Measurements from ENCODE around the gene DROSHA. TPM values are rescaled to one million over a fixed set of nuclear protein-coding genes. Genes with fewer than 3 reads are reported as not detected.

DROSHA gene
- total RNA-seq, 1 donor from 2014 or later = 51.7 TPM

GRCh38 chr5:31469466-31469865 is 62.4 kb downstream of the DROSHA start:
- Histone ChIP-seq H3K9me3 (no peaks in the 10 kb centered on the region), H3K27me3 (ENCODE audit: low read depth) (no peaks in the 10 kb centered on the region), H3K36me3 (peaks cover 49% of the 10 kb centered on the region), H3K4me1 (no peaks in the 10 kb centered on the region), H3K4me3 (no peak overlapping the region), H3K27ac (no peak overlapping the region)
- DNase-seq (no peak), ATAC-seq (no peak)
- no peak for TF ChIP-seq CTCF (IDR thresholded peaks at IDR 0.05)
- intact Hi-C loops (cut with DNase I) = no loop called here

DNA sequence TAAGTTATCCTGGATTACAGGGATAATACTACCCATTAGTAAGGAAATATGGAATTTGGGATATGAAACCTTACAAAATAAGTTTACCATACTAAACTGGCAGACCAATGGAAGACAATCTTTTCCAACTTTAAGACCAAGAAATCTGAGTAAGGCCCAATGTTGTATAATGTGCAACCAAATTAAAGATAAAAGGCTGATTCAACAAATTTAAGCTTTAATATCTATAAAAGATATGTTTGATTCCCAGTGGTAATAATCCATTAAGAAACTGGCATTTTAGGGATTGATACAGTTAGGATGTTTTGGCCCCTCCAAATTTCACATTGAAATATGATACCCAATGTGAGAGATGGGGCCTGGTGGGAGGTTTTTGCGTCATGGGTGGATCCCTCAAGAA is 66.6 kb downstream of the DROSHA start:
- Histone ChIP-seq H3K9me3 (no peaks in the 10 kb centered on the region), H3K36me3 (peaks cover 61% of the 10 kb centered on the region), H3K4me1 (no peaks in the 10 kb centered on the region), H3K27me3 (ENCODE audit: low read depth) (no peaks in the 10 kb centered on the region), H3K27ac (no peak overlapping the region), H3K4me3 (no peak overlapping the region)
- intact Hi-C loops (cut with DNase I) = no loop called here
- no peak for DNase-seq
- ATAC-seq = no peak
- TF ChIP-seq CTCF (IDR thresholded peaks at IDR 0.05) = no peak

- no peak for DNase-seq
- Histone ChIP-seq H3K36me3 (peaks cover 73% of the 10 kb centered on the region), H3K4me1 (no peaks in the 10 kb centered on the region), H3K9me3 (no peaks in the 10 kb centered on the region), H3K27me3 (ENCODE audit: low read depth) (no peaks in the 10 kb centered on the region), H3K27ac (no peak overlapping the region), H3K4me3 (no peak overlapping the region)
- TF ChIP-seq CTCF (IDR thresholded peaks at IDR 0.05) = no peak
- intact Hi-C loops (cut with DNase I) = no loop called here
- no peak for ATAC-seq
These were observed 67.8 kb downstream of the DROSHA start for GRCh38 chr5:31464081-31464480.

DNA sequence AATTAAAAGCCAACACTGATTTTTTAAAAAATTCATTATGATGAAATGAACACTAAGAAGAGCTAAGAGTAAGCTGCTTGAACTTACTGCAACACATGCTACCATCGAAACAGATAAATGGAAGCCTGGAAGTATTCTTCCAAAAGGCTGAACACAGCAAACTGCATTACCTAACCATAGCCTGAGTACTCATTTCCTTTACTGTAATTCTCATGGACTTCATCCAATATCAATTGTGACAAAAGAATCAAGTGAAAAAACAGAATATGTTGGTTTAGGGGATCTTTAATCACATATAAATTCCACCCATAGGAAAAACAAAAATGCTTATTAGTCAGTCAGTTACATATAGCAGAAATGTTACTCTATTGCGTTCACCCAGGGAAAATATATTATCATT is 68.5 kb downstream of the DROSHA start:
- Histone ChIP-seq H3K27me3 (ENCODE audit: low read depth) (no peaks in the 10 kb centered on the region), H3K9me3 (no peaks in the 10 kb centered on the region), H3K27ac (no peak overlapping the region), H3K4me1 (no peaks in the 10 kb centered on the region), H3K4me3 (no peak overlapping the region), H3K36me3 (peaks cover 75% of the 10 kb centered on the region)
- intact Hi-C loops (cut with DNase I) = no loop called here
- ATAC-seq (no peak), DNase-seq (no peak)
- TF ChIP-seq CTCF (IDR thresholded peaks at IDR 0.05) = no peak

DNA sequence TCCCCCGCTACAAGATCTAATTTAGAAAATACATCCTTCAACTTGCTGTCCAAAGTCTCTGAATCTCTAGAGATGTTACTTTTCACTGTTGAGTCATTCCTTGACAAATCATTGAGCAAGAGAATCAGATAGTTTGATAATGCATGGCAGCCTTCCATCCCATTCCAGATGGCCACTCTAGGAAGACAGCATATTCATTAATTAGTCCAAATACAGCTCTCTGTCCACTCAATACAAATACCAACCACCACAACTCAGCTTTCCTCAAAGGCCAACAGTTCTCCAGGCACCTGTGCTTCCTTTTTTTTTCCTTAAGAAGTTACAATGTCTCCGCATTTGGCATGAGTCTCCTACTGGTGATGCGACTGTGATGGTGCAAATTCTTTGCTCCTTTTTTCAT is 72.3 kb downstream of the DROSHA start:
- Histone ChIP-seq H3K4me1 (no peaks in the 10 kb centered on the region), H3K36me3 (peaks cover 51% of the 10 kb centered on the region), H3K27ac (no peak overlapping the region), H3K9me3 (peaks cover 13% of the 10 kb centered on the region), H3K27me3 (ENCODE audit: low read depth) (no peaks in the 10 kb centered on the region), H3K4me3 (no peak overlapping the region)
- DNase-seq = no peak
- intact Hi-C loops (cut with DNase I) = no loop called here
- no peak for TF ChIP-seq CTCF (IDR thresholded peaks at IDR 0.05)
- ATAC-seq = no peak

DNA sequence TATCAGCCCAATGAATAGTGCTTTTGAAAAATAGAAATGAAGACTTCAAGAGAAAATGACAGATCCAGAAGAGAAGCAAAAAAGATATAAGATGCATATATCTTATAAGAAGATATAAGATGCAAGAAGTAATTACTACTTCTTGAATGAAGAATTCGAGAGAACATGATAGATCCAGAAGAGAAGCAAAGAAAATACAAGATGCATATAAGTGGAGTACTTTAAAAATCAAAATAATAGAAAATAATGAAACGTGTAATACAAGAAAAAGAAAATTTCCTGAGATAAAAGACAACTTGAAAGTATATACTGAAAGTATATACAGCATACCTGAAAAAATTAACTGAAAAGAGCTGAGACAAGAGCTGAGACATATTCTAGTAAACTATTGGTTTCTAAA is 76.7 kb downstream of the DROSHA start:
- peaks cover 38% of the 10 kb centered on the region for H3K36me3 ChIP-seq
- ATAC-seq = no peak

More for the DNA sequence above, 76.7 kb downstream of the DROSHA start:
- intact Hi-C loops (cut with DNase I) = no loop called here
- Histone ChIP-seq H3K4me3 (no peak overlapping the region), H3K27me3 (ENCODE audit: low read depth) (no peaks in the 10 kb centered on the region), H3K4me1 (no peaks in the 10 kb centered on the region), H3K27ac (no peak overlapping the region), H3K9me3 (peaks cover 13% of the 10 kb centered on the region)
- DNase-seq = no peak
- TF ChIP-seq CTCF (IDR thresholded peaks at IDR 0.05) = no peak

Data from lower lobe of right lung (tissue), 2 donors.